GM19193 (cell line): ENCODE results near the gene RGS13.

Experiments used
- POLR2A ChIP-seq: IDR thresholded peaks from 4 replicates; pipeline ENCODE4 v1.6.1; 2011; ENCODE audit not compliant: insufficient read depth, insufficient read length; ENCODE audit errors: extremely low read depth

The RGS13 gene

GRCh38 chr1:192635939-192636338, at the start of gene RGS13:
Gene RGS13 (plus strand): TSS chr1:192636147. CDS start chr1:192644335, 8,188 bp downstream.
- no peak for TF ChIP-seq POLR2A

- no peak for TF ChIP-seq POLR2A
Measured at GRCh38 chr1:192587386-192588266, 48.3 kb upstream of the RGS13 start.

GRCh38 chr1:192588546-192588945, 47.4 kb upstream of the RGS13 start:
- no peak for TF ChIP-seq POLR2A

- no peak for TF ChIP-seq POLR2A
Measured at GRCh38 chr1:192589813-192590212, 46.1 kb upstream of the RGS13 start.

GRCh38 chr1:192592517-192592916, 43.4 kb upstream of the RGS13 start:
- TF ChIP-seq POLR2A = no peak

- TF ChIP-seq POLR2A = no peak
Measured at GRCh38 chr1:192592981-192593708, 42.8 kb upstream of the RGS13 start.

GRCh38 chr1:192595299-192595698, 40.6 kb upstream of the RGS13 start:
- TF ChIP-seq POLR2A = no peak

- no peak for TF ChIP-seq POLR2A
Measured at GRCh38 chr1:192598589-192598988, 37.4 kb upstream of the RGS13 start.

GRCh38 chr1:192600275-192600674, 35.7 kb upstream of the RGS13 start:
- no peak for TF ChIP-seq POLR2A

GRCh38 chr1:192601143-192601542, 34.8 kb upstream of the RGS13 start:
- no peak for TF ChIP-seq POLR2A

GRCh38 chr1:192601567-192601966, 34.4 kb upstream of the RGS13 start:
- TF ChIP-seq POLR2A = no peak

GRCh38 chr1:192602757-192603156, 33.2 kb upstream of the RGS13 start:
- TF ChIP-seq POLR2A = no peak

- TF ChIP-seq POLR2A = no peak
Measured at GRCh38 chr1:192603218-192603787, 32.6 kb upstream of the RGS13 start.

GRCh38 chr1:192604979-192605620, 30.8 kb upstream of the RGS13 start:
- TF ChIP-seq POLR2A = no peak

- no peak for TF ChIP-seq POLR2A
Measured at GRCh38 chr1:192608671-192609070, 27.3 kb upstream of the RGS13 start.
